ENCODE data around the gene ARHGAP15.

- no peak for TF ChIP-seq CTCF (IDR thresholded peaks at IDR 0.05; ENCODE audit: insufficient read depth, low read length)
- TF ChIP-seq, protein P1, sequence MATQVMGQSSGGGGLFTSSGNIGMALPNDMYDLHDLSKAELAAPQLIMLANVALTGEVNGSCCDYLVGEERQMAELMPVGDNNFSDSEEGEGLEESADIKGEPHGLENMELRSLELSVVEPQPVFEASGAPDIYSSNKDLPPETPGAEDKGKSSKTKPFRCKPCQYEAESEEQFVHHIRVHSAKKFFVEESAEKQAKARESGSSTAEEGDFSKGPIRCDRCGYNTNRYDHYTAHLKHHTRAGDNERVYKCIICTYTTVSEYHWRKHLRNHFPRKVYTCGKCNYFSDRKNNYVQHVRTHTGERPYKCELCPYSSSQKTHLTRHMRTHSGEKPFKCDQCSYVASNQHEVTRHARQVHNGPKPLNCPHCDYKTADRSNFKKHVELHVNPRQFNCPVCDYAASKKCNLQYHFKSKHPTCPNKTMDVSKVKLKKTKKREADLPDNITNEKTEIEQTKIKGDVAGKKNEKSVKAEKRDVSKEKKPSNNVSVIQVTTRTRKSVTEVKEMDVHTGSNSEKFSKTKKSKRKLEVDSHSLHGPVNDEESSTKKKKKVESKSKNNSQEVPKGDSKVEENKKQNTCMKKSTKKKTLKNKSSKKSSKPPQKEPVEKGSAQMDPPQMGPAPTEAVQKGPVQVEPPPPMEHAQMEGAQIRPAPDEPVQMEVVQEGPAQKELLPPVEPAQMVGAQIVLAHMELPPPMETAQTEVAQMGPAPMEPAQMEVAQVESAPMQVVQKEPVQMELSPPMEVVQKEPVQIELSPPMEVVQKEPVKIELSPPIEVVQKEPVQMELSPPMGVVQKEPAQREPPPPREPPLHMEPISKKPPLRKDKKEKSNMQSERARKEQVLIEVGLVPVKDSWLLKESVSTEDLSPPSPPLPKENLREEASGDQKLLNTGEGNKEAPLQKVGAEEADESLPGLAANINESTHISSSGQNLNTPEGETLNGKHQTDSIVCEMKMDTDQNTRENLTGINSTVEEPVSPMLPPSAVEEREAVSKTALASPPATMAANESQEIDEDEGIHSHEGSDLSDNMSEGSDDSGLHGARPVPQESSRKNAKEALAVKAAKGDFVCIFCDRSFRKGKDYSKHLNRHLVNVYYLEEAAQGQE (IDR thresholded peaks at IDR 0.05; ENCODE audit: insufficient replicate concordance, low read depth): no peak
These were observed 135.6 kb downstream of the ARHGAP15 start for GRCh38 chr2:143264851-143265250.

All from HL-60 (cell line).